Effector memory CD8-positive, alpha-beta T cell (primary cell): ENCODE data around the gene C22orf39.

Source experiments
- ATAC-seq: fragments of 150-1000 bp; cut with Tn5 transposase; replicated peaks from 2 replicates; pipeline ENCODE4 v1.10.0; 2021; ENCODE audit warnings: mild to moderate bottlenecking, moderate library complexity
- DNase-seq, 3 experiments: peaks; one replicate each; pipeline ENCODE4 v3.0.0; 2021
- H3K27ac Mint-ChIP-seq, 2 donors: one replicate each; pipeline ENCODE4 v1.8.0; 2022; ENCODE audit warnings: mild to moderate bottlenecking in 2 of 2, mixed read lengths in 2 of 2, moderate library complexity in 2 of 2
- H3K27me3 Mint-ChIP-seq, 2 donors: one replicate each; pipeline ENCODE4 v1.8.0; 2022; ENCODE audit warnings: mixed read lengths in 2 of 2
- H3K36me3 Mint-ChIP-seq: one replicate; pipeline ENCODE4 v1.8.0; 2022; ENCODE audit warnings: mild to moderate bottlenecking, moderate library complexity, mixed read lengths; ENCODE audit not compliant: insufficient read depth
- H3K4me1 Mint-ChIP-seq, 2 donors: one replicate each; pipeline ENCODE4 v1.8.0; 2022; ENCODE audit warnings: low read depth in 2 of 2, mixed read lengths in 2 of 2
- H3K4me3 Mint-ChIP-seq, 2 donors: one replicate each; pipeline ENCODE4 v1.8.0; 2022; ENCODE audit warnings: mild to moderate bottlenecking in 2 of 2, mixed read lengths in 2 of 2, moderate library complexity in 2 of 2
- H3K9me3 Mint-ChIP-seq, 2 donors: one replicate each; pipeline ENCODE4 v1.8.0; 2022; ENCODE audit warnings: mixed read lengths in 2 of 2
- total RNA-seq, 9 experiments: gene quantifications; one replicate each; lab custom pipeline; 2026; lab: John Stamatoyannopoulos, UW

The C22orf39 gene, protein sequence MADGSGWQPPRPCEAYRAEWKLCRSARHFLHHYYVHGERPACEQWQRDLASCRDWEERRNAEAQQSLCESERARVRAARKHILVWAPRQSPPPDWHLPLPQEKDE
- total RNA-seq, result 16.1 to 39.2 (median 18.7) reads per million in 9 experiments

DNA sequence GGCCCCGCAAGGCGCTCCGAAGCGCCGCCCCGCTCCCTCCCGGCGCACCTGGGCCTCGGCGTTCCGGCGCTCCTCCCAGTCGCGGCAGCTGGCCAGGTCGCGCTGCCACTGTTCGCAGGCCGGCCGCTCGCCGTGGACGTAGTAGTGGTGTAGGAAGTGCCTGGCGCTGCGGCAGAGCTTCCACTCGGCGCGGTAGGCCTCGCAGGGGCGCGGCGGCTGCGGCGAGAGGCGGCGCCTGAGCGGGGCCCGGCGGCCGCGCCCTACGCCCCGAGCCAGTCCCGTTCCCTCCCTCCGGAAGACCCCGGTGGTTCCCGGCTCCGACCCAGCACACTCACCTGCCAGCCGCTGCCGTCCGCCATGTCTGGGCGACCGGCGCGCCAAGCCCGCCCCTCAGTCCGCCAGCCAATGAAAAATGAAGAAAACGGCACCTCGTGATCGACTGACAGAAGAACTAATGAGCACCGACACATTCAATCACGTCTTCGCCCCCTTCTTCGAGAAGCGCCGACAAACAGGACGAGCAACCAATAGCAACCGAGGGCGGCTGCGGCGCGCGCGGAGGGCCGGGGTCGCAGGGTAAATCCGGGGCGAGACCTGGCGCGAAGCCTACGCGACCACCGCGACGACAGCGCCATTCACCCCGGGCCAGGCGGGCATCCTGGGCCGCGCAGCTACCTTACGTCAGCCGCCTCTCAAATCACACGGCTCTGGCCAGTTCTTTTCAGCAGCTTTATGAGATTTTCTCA, at the start of gene C22orf39:
Gene C22orf39, minus strand, starts transcription at position 382 of the 746 bp plus-strand sequence. Its CDS starts 23 bp downstream, at position 359.
- H3K4me1 Mint-ChIP-seq, result peaks cover 29 to 33% of the 10 kb centered on the region in 2 donors
- ATAC-seq (peak; percentile 88), DNase-seq (peak; percentile 82 to 84 (median 84))
- peak within 1 kb of the TSS; percentile 80 to 85 for H3K4me3 Mint-ChIP-seq
- H3K27ac Mint-ChIP-seq, result peak within 1 kb of the TSS; percentile 84 to 91
- no peaks in the 10 kb centered on the region for H3K27me3 Mint-ChIP-seq
- H3K9me3 Mint-ChIP-seq, result no peaks in the 10 kb centered on the region
- H3K36me3 Mint-ChIP-seq, result peaks cover 31% of the 10 kb centered on the region

DNA sequence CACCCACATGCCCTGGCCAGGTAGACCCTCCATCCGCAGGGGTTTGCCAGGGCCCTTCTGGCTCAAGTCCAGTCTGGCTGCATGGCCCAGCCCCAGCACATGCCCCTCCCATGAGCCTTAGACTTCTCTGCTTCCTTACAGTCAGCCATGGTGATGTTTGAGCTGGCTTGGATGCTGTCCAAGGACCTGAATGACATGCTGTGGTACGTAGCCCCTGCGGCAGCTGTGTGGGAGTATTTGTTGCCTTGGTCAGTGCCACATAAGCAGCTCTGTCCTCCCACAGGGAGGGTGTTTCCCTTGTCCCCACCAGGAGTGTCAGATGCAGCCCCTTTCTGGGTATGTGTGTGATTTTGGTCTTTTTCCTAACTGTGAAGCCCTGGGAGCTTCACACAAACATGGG, 49.7 kb upstream of the C22orf39 start:
- Mint-ChIP-seq H3K4me1 (no peaks in the 10 kb centered on the region), H3K27me3 (no peaks in the 10 kb centered on the region), H3K36me3 (no peaks in the 10 kb centered on the region), H3K9me3 (no peaks in the 10 kb centered on the region), H3K27ac (no peak overlapping the region), H3K4me3 (no peak overlapping the region)
- ATAC-seq (no peak), DNase-seq (no peak)

DNA sequence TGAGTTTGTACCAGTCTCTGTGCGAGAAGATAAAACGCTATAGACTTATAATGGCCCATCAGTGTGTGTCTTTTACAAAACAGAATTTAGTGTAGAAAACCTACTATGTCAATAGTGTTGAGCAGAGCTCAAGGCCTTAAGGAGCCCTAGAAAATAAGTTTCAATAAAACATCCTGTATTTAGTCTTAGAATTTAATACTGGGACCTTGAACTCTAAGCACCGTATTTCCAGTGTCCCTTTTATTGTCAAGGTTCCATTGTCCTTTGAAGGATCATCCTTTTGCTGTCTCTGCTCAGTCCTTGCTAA, 48.8 kb upstream of the C22orf39 start:
- Mint-ChIP-seq H3K4me3 (no peak overlapping the region), H3K36me3 (no peaks in the 10 kb centered on the region), H3K9me3 (no peaks in the 10 kb centered on the region), H3K4me1 (no peaks in the 10 kb centered on the region), H3K27me3 (no peaks in the 10 kb centered on the region), H3K27ac (no peak overlapping the region)
- ATAC-seq, result no peak
- DNase-seq, result no peak

DNA sequence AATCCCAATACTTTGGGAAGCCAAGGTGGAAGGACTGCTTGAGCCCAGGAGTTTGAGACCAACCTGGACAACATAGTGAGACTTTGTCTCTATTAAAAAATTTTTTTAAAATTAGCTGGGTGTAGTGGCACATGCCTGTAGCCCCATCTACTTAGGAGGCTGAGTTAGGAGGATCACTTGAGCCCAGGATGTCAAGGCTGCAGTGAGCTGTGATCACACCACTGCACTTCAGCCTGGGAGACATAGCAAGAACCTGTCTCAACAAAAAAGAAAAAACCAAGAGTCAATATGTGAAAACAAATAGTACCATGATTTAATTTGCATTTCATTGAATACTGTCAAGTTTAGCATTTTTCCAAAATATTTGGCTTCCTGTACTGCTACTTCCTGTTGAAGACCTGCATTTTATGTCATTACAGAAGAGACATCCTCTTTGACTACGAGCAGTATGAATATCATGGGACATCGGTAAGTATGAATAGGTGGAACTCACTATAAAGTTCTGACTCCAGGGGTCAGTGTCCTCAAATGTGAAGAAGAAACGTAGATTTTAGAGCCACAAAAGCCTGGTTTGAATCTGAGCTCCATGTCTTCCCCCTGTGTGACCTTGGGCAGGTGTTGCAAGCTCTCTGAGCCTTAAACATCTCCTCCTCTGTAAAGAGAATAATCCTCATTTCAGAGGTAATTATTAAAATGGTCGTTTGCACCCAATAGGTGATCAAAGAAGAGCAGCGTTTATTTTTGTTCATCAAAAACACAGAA, 48.2 kb upstream of the C22orf39 start:
- Mint-ChIP-seq H3K27me3 (no peaks in the 10 kb centered on the region), H3K36me3 (no peaks in the 10 kb centered on the region), H3K9me3 (no peaks in the 10 kb centered on the region), H3K27ac (no peak overlapping the region), H3K4me3 (no peak overlapping the region), H3K4me1 (no peaks in the 10 kb centered on the region)
- ATAC-seq (no peak), DNase-seq (no peak)

DNA sequence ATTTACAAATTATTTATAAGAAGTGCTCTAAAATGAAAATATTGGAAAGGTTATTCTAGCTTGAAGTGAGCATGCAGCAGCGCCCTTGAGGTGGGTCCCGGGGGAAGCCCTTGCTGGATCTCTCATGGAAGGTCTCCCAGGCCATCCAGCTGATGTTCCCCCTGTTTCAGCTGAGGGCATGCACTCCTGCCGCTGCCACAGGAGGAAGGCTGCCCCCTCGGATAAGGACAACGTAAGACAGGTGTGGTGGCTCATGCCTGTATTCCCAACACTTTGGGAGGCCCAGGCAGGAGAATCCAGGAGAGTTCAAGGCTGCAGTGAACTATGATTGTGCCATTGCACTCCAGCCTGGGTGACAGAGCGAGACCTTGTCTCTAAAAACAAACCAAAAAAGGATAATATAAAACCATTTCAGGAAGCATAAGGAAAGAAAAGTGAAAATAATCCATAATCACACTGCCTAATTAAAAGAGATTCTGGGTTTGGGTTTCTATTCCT, 47.2 kb upstream of the C22orf39 start:
- H3K27ac Mint-ChIP-seq, result no peak overlapping the region

DNA sequence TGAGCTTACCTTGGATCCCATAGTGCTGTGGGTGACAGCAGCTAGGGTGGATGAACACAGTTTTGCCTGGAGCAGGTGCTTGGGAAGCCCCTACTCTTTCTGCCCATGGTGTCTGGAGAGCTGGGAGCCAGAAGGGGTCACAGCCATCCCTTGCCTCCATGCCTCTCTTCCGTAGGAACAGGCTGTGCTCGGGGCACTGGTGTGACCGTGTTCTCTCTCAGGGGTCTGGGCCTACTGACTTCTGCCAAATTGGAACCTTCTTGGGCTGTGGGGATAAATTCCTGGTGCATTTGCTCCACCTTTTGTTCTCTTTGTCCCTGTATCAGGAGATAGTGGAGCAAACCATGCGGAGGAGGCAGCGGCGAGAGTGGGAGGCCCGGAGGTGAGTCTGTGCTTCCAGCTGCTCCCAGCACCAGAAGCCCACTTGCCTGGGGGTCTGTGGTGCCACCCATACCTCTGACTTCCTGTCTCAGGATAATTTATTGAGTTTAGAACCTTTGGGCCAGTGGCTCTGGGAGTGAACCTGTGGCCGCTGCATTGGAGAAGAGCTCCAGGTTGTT, 46.6 kb upstream of the C22orf39 start:
- H3K4me1 Mint-ChIP-seq, result no peaks in the 10 kb centered on the region
- H3K36me3 Mint-ChIP-seq, result no peaks in the 10 kb centered on the region
- DNase-seq (no peak), ATAC-seq (no peak)
- no peak overlapping the region for H3K27ac Mint-ChIP-seq
- H3K9me3 Mint-ChIP-seq, result no peaks in the 10 kb centered on the region
- no peak overlapping the region for H3K4me3 Mint-ChIP-seq
- no peaks in the 10 kb centered on the region for H3K27me3 Mint-ChIP-seq

More for the DNA sequence above, 47.2 kb upstream of the C22orf39 start:
- H3K27me3 Mint-ChIP-seq, result no peaks in the 10 kb centered on the region
- no peaks in the 10 kb centered on the region for H3K9me3 Mint-ChIP-seq
- H3K36me3 Mint-ChIP-seq, result no peaks in the 10 kb centered on the region
- ATAC-seq (no peak), DNase-seq (no peak)
- H3K4me1 Mint-ChIP-seq, result no peaks in the 10 kb centered on the region
- no peak overlapping the region for H3K4me3 Mint-ChIP-seq

DNA sequence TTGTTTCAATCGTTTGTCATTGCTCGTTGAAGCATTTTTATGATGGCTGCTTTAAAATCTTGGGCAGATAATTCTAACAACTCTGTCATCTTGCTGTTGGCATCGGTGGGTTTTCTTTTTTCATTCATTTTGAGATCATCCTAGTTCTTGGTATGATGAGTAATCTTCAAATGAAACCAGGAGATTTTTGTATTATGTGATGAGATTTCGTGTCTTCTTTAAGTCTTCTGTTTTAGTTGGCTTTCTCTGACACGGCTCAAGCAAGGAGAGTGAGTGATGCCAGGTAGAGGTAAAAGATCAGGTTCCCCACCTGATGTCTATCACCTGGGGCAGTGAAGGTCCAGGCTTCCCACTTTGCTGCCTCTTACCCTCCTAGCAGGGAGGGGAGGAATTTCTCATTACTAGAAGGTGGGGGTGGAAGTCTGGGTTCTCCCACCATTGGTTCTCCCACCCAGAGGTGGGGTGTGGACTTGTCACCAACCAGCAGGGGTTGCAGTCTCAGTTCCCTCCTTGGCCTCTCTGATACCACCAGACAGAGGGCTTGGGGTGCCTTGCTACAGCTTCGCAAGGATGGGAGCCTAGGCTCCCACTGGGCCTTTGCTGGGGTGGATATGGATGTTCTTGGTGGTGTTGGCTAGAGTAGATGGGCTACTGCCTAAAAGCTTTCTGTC, 45.1 kb upstream of the C22orf39 start:
- Mint-ChIP-seq H3K27me3 (no peaks in the 10 kb centered on the region), H3K36me3 (no peaks in the 10 kb centered on the region), H3K4me1 (no peaks in the 10 kb centered on the region), H3K27ac (no peak overlapping the region), H3K4me3 (no peak overlapping the region), H3K9me3 (no peaks in the 10 kb centered on the region)
- no peak for ATAC-seq
- DNase-seq, result no peak

DNA sequence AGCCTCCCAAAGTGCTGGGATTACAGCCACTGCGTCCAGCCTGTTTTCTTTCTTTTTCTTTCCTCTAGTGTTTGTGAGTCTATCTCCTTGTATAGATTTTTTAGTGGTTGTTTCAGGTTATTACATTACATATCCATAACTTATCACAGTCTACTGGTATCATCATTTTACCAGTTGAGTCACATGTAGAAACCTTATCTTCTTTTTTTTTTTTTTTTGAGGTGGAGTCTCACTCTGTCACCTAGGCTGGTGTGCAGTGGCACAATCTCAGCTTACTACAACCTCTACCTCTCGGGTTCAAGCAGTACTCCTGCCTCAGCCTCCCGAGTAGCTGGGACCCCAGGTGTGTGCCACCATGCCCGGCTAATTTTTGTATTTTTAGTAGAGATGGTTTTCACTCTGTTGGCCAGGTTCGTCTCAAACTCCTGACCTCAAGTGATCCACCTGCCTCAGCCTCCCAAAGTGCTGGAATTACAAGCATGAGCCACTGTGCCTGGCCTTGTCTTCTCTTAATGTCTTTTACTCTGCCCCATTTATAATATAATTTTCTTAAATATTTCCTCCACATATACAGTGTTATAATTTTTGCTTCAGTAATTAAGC, 43.2 kb upstream of the C22orf39 start:
- ATAC-seq (no peak), DNase-seq (no peak)
- H3K9me3 Mint-ChIP-seq, result no peaks in the 10 kb centered on the region
- H3K36me3 Mint-ChIP-seq, result no peaks in the 10 kb centered on the region
- no peak overlapping the region for H3K27ac Mint-ChIP-seq
- no peaks in the 10 kb centered on the region for H3K27me3 Mint-ChIP-seq
- no peaks in the 10 kb centered on the region for H3K4me1 Mint-ChIP-seq
- no peak overlapping the region for H3K4me3 Mint-ChIP-seq

DNA sequence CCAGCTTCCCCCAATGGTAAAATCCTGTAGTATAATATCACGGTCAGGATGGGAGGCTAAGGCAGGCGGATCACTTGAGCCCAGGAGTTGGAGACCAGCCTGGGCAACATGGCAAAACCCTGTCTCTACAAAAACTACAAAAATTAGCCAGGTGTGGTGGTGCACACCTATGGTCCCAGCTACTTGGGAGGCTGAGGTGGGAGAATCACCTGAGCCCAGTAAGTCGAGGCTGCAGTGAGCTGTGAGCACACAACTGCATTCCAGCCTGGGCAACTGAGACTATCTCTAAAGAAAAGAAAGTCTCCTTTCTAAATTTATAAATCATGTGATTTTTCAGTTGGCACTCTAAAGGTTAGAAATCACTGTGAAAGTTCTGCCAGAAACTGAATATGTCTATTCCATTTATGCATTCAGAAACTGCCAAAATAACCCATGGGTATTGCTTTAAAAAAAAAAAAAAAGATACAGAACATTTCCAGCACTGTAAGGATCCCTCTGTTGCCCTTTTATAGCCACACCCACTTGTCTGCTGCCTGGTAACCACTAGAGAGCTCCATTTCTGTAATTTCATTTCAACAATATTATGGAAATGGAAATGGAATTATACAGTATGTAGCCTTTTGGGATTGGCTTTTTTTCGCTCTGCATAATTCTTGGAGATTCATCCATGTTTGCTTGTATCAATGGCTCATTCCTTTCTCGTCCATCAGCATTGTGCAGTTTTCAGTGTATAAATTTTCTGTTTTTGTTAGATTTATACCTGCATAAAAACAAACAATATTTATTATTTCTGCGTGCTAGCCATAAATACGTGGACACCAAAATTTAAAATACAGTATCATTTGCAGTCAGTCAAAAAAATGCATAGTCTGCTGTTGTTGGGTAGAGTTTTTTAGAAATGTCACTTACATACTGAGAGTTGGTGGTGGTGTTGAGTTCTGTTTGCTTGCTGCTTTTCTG, 41.7 kb upstream of the C22orf39 start:
- no peaks in the 10 kb centered on the region for H3K36me3 Mint-ChIP-seq
- H3K4me1 Mint-ChIP-seq, result no peaks in the 10 kb centered on the region
- no peak overlapping the region for H3K4me3 Mint-ChIP-seq
- DNase-seq, result no peak
- ATAC-seq, result no peak
- no peaks in the 10 kb centered on the region for H3K27me3 Mint-ChIP-seq
- no peaks in the 10 kb centered on the region for H3K9me3 Mint-ChIP-seq
- H3K27ac Mint-ChIP-seq, result no peak overlapping the region

DNA sequence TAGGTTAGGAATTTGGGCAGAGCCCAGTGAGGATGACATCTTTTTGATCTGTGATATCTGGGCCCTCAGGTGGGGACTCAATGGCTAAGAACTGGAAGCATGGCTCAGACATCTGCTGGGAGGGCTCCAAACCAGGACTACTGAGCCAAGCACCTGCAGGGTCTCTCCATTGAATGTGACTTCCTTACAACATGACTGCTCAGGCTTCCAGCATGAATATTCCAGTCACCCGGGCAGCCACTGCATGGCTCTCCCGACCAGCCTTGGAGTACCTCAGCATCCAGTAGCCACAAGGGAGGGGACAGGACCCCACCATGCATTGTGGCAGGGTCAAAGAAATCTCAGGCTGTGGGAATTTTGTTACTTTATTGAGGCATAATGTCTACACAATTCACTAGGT, 40.8 kb upstream of the C22orf39 start:
- ATAC-seq (no peak), DNase-seq (no peak)
- Mint-ChIP-seq H3K36me3 (no peaks in the 10 kb centered on the region), H3K4me1 (no peaks in the 10 kb centered on the region), H3K27ac (no peak overlapping the region), H3K4me3 (no peak overlapping the region), H3K9me3 (no peaks in the 10 kb centered on the region), H3K27me3 (no peaks in the 10 kb centered on the region)

DNA sequence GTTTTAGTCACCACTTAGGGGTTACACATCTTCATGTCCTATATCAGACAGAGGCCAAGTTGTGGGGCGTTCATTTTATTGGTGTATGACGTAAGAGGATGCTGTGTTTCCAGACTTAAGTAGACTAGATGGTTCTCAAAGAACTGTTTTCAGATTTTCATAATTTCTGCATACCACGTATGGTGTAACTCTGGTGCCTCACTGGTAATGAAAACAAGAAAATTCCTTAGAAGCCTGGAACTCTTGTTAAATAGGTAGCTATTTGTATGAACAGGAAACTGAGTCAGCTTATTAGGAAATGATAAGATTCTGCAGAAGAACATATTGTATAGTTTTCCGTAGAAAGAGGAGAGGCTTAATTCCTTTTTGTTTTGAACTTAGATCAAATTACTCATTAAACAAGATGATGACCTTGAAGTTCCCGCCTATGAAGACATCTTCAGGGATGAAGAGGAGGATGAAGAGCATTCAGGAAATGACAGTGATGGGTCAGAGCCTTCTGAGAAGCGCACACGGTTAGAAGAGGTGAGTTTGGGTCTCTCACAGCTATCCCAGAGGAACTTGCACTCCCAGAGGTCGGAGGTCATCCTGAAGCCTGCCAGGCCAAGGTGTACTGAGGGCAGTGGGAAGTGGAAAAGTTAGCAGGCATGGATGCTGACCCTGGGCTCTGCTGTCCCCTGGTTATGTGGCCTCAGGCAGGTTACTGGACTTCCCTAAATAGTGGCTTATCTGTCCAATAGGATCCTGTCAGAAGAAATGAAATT, 36.2 kb upstream of the C22orf39 start:
- ATAC-seq, result no peak
- Mint-ChIP-seq H3K27ac (no peak overlapping the region), H3K27me3 (no peaks in the 10 kb centered on the region), H3K4me1 (peaks cover 8 to 10% of the 10 kb centered on the region in 2 donors), H3K36me3 (peaks cover 11% of the 10 kb centered on the region), H3K9me3 (no peaks in the 10 kb centered on the region), H3K4me3 (no peak overlapping the region)
- DNase-seq, result no peak

DNA sequence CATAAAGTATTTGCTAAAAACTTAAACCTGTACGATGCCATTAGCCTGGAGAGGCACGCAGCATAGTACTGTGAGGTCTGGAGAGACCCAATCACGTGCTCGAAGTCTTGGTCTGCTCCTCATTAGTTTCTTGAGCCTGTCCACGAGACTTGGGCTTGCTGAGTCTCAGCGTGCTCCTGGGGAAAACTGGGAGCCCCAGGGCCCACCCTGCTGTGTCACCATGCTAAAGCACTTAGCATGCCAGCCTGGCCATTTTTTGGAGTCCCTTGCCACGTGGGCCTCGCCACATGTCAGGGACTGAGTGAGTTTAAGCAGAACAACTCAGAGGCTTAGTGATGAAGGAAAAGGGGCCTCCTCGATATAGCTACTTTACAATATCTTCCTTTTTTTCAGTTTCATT, 34.8 kb upstream of the C22orf39 start:
- no peaks in the 10 kb centered on the region for H3K9me3 Mint-ChIP-seq
- no peak overlapping the region for H3K4me3 Mint-ChIP-seq
- H3K27ac Mint-ChIP-seq, result no peak overlapping the region
- no peak for ATAC-seq
- H3K27me3 Mint-ChIP-seq, result no peaks in the 10 kb centered on the region
- peaks cover 11% of the 10 kb centered on the region for H3K36me3 Mint-ChIP-seq
- peaks cover 18 to 20% of the 10 kb centered on the region in 2 donors for H3K4me1 Mint-ChIP-seq
- DNase-seq, result no peak
